C4-2B (cell line): ENCODE data around the gene MAN2B1.

Experiments
- H3K27ac ChIP-seq: fragments of 450-650 bp; 2 replicates; pipeline ENCODE4 v1.5.1; 2017
- ZFX ChIP-seq: fragments of 450-650 bp; IDR thresholded peaks from 2 replicates; pipeline ENCODE4 v1.6.1; 2017
- TF ChIP-seq, protein P1 (sequence below): fragments of 450-650 bp; conservative IDR thresholded peaks from 2 replicates; pipeline ENCODE4 v1.5.1; 2017; ENCODE audit warnings: mild to moderate bottlenecking

Gene MAN2B1

DNA sequence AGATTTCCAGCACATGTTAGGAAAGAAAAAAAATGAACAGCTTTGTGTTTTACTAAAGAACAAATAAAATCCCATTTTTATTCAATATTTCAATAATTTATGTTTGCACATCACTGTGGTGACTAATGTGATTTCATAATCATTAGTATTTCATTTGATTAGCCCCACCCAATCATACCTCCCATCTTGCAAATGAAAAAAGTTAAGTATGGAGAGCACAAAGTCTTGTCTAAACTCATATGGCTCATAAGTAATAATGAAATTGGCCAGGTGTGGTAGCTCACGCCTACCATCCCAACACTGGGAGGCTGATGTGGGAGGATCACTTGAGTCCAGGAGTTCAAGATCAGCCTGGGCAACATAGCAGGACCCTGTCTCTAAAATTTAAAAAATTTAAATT lies 59.7 kb downstream of the MAN2B1 start:
- TF ChIP-seq, protein P1, sequence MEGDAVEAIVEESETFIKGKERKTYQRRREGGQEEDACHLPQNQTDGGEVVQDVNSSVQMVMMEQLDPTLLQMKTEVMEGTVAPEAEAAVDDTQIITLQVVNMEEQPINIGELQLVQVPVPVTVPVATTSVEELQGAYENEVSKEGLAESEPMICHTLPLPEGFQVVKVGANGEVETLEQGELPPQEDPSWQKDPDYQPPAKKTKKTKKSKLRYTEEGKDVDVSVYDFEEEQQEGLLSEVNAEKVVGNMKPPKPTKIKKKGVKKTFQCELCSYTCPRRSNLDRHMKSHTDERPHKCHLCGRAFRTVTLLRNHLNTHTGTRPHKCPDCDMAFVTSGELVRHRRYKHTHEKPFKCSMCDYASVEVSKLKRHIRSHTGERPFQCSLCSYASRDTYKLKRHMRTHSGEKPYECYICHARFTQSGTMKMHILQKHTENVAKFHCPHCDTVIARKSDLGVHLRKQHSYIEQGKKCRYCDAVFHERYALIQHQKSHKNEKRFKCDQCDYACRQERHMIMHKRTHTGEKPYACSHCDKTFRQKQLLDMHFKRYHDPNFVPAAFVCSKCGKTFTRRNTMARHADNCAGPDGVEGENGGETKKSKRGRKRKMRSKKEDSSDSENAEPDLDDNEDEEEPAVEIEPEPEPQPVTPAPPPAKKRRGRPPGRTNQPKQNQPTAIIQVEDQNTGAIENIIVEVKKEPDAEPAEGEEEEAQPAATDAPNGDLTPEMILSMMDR = no peak
- no peak for TF ChIP-seq ZFX
- no peak overlapping the region for H3K27ac ChIP-seq

DNA sequence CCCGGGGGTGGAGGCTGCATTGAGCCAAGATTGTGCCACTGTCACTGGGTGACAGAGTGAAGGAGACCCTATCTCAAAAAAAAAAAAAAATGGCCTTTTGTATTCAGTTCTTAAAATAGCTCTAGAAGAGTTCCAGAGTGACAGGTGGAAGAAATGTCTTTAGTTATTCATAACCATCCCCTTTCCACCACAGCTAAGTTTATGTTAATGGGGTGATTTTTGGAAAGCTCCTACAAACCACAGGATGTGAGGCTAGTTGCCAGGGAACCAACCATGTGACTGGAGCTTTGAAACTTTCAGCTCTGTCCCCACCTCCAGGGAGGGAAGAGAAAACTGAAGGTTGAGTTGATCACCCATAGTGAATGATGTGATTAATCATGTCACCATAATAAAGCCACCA lies 62.8 kb downstream of the MAN2B1 start:
- H3K27ac ChIP-seq = no peak overlapping the region
- TF ChIP-seq ZFX = no peak
- TF ChIP-seq, protein P1 = no peak

DNA sequence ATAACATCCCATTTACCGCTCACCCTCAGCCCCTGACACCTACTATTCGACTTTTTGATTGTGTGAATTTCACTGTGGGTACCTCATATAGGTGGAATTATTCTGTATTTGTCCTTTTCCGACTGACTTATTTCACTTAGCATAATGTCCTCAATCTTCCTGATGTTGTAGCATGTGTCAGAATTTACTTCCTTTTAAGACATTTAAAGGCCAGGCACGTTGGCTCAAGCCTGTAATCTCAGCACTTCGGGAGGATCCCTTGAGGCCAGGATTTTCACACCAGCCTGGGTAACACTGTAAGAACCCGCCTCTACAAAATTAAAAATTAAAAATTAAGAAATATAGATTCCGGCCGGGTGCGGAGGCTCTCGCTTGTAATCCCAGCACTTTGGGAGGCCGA lies 68.9 kb downstream of the MAN2B1 start:
- no peak for TF ChIP-seq ZFX
- TF ChIP-seq, protein P1 = no peak
- no peak overlapping the region for H3K27ac ChIP-seq

DNA sequence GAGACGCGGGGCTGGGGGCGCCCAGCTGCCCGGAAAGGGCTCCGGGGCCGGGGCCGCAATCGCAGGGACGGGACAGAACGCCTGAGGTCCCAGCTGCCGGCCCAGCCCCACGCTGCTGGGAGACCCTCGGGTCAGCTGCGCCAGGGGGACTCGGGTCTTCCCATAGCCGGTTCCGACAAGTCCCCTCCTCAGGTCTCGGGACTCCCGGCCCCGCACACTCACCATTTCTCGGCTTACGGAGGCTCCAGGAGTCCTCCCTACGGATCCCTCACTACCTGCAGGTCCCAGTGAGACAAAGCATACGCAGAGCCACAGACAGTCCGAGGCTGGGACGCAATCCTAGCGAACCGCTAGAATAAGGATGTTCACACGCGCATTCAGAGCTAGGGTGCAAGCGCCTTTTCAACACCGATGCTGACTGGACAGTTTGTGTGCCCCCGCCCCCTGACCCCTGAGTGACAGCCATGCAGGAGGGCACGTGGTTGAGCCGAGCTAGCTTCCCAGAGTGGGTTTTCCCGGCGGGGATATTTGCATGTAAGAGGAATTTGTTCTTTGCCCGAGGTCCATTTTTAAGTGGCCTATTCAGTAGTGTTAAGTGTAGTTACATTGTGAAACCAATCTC lies 69.5 kb downstream of the MAN2B1 start:
- no peak overlapping the region for H3K27ac ChIP-seq
- TF ChIP-seq ZFX = no peak
- TF ChIP-seq, protein P1 = no peak
